Ecto neural progenitor cell (in vitro differentiated cells): ENCODE measurements around the gene SERPINE2.

Experiments
- DNase-seq: peaks from one replicate; pipeline ENCODE4 v3.0.0-alpha.2; 2018; ENCODE audit warnings: low spot score

SERPINE2 gene, protein sequence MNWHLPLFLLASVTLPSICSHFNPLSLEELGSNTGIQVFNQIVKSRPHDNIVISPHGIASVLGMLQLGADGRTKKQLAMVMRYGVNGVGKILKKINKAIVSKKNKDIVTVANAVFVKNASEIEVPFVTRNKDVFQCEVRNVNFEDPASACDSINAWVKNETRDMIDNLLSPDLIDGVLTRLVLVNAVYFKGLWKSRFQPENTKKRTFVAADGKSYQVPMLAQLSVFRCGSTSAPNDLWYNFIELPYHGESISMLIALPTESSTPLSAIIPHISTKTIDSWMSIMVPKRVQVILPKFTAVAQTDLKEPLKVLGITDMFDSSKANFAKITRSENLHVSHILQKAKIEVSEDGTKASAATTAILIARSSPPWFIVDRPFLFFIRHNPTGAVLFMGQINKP

DNA sequence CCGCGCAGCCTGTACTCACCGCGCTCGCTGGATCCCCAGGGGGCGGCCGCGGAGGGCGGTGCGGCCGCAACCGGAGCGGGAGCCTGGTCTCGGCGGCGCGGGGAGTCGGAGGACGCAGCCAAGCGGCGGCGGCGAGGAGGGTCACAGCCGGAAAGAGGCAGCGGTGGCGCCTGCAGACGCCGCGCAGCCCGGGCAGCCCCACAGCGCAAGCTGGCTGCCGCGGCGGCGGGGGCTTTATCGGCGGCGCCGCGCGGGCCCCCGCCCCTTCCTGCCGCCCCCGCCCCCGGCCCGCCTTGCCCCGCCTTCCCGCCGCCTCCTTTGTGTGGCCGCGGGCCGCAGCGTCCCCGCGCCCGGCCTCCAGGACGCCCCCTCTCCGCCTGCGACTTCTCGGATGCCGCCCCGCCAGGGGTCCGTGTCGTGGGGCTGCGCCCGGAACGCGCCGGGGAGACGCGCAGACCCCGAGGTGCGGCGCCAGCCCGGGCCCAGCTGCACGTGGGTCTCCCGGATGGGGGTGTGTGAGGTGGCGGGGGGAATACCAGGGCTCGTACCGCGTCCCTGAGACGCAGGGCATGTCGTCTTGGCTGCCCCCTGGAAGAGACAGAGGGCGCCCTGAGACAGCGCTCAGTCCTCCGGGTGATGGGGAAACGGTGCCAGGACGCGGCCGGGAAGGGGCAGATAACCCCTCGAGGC is at the start of gene SERPINE2:
Gene SERPINE2 (minus strand): TSS at position 207 of the 690 bp plus-strand sequence. CDS start 37,386 bp downstream, outside the sequence.
- DNase-seq, result peak; percentile 85

DNA sequence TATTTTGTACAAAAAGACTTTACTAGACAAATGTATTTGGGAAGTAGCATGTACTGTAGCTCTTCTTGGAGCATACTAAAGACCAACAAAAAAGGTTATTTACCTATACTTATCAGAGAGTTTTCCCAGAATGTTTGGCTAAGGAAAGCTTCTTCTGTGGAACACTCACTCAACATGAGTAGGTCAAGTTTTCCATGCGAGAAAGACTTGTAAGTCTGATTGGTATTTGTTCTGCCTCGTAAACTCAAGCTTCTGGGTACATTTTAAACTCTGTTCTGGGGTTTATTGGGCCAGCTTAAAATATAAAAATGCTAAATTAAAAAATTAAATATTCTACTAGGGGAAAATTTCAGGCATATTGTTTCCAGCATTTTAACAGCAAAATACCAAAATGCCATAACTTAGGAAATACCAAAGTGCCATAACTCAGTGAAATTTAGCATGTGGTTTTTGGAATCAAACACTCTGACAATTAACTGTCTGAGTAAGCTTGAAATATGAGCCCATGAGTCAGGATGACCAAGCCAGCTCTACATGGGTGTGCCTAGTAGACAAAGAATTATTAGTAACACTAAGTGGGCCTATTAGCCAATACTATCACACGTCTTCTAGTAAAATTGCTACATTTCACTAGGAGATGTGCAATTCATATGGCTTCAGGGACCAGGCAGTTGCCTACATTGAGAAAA is 47.3 kb upstream of the SERPINE2 start:
- no peak for DNase-seq

DNA sequence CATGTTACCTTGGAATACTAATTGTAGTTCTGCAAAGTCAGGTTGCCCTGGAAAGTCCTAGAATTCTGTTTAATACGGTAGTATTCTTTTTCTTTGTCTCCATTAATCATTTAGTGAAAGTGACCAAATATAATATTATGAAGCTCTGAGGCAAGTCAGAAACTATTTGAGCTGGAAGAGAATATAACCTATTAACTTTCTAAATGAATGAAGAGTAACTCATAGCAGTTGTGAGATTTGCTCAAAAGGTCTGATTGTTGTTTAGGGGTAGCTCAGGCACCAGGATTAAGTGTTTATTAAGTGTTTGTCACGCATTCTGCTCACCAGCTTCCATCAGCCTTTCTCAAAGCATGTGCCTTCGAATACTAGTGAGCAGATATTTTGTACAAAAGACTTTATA is 46.7 kb upstream of the SERPINE2 start:
- no peak for DNase-seq

DNA sequence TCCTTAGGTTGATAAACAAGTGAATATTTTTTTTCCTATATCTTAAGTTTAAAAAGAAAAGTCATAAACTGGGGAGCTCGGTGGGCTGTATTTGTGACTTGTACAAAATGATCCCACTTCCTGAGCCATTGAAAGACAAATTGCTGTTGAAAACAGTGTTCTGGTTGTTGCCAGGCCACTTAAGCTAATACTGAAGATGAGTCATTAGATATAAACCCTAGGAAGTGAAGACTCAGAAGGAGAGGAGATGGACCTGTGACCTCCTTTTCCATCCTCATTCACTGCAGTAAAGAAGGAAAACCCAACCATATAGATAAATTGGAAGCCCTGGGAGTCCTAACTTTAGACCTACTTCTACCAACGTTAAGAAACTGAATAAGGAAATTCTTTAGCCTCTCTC is 46.2 kb upstream of the SERPINE2 start:
- no peak for DNase-seq

DNA sequence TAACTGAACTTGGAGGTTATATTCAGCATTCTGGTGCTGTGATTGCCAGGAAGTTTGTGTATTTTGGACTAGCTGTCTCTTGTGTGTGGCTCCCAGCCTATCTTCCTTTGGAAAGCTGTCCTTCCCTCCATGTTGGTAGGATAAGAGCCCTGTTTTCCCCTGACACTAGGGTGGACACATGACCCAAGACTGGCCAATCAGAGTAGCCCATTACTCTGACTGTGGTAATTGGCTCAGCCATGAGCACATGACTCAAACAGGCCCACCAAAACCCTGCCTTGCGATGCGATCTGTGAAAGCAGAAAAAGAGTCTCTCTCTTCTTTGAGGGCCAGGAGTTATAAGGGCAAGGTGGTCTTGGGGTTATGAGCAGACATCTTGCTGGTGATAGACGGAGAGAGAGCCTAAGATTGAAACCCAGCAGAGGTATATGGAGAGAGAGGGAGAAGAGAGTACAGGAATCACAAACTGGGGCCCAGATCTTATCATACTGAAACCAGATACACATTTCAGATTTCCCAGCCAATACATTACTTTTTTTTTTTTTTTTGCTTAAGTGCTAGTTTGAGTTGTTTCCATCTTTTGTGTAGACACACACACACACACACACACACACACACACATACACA is 45.3 kb upstream of the SERPINE2 start:
- no peak for DNase-seq

DNA sequence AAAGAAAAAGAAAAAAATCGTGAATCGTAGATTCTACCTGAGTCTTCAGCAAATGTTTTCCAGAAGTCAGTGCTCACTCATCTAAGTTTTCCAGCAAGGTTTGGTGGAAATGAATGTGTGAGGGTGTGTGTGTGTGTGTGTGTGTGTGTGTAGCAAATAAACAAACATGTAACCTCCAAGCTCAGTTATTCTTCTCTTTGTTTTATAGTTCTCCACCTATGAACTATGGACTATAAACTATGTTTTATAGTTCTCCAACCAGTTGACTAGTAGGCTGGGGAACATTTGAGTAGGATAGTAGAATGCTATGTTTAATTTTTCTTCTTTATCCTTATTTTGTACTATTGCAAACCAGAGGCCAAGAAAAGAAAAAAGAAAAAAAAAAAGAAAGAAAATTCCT is 44.6 kb upstream of the SERPINE2 start:
- no peak for DNase-seq

DNA sequence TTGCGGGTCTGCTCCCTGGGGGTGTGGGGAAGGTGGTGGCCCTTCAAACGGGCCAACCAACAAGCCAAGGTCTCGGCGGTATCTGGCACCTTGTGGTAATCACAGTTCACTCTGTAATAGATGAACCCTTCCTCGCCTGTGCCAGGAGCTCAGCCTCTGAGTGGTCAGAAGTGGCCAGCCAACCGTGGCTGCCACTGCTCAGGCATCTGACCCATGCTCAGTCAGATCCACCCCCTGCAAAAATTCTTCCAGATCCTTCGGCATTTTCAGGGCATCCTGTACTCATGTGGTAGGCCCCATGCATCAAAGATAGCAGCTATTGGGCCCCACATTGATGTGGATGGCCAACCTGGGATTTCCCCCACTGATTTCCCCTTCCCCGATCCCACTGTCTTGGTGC is 39.6 kb upstream of the SERPINE2 start:
- DNase-seq, result no peak

DNA sequence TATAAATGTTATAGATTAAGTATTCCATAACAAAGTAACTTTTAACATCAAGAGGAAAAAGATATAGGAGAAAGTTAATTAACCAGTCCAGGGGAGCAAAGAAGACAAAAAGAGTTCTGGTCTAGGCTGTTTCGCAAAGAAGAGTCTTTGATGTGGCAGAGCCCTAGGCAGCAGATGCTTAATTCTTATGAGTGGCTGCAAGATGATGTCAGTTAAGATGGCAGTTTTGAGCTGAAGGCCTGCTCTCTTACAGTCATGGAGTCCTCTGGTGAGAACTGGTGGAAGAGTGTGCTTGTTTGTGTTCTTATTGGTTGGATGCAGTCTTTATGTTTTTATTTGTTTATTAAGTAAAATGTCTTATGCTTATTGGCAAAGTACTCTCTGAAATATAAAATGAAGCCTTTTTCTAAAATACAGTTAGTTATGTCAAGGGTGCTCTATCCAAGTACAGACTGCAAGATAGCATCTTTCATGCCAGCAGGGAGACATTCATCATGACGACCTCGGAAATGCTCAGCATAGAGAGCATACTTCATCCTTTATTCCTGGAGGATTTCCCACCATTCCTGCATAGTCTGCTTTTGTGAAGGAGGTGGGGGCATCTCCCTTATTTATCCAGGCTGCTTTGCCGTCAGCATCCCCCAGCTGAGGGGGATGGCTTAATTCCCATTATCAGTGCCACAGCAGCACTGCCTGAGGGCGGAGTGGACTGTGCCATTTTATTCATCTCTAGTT is 38.9 kb upstream of the SERPINE2 start:
- DNase-seq, result no peak

DNA sequence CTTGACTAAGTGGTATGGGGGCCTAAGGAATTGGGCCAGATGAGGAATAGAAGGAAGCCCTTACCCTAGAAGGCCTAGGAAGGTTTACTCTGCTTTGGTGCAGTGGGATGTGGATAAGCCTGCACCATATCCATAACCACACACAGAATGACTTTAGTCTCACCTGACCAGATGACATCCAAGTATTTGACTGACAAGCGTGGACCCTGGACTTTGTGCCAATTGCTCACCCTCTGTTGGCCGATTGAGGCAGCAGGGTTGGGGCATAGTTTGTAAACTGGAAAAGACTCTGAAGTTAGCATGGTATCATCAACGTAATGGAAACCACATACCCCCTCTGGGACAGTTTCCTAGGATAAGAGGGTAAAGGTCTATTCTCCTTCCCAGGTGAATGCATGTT is 36.5 kb upstream of the SERPINE2 start:
- no peak for DNase-seq

DNA sequence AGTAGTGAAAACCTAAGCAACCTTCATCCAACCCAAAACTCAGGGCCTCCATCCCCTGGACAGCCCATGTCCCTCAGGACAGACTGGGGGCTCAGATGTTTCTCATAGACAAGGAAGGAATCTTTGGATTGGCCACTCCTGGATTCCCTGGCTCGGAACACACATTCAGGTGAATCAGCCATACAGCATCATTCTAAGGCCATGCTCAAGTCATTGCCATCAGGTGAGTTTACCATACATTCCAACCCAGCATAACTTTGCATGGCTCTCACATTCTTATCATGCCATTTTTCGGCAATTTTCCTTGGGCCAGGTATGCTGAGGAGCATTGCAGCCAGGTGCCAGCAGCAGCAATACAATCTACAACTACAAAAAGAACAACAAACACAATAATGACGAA is 34.6 kb upstream of the SERPINE2 start:
- DNase-seq, result no peak

DNA sequence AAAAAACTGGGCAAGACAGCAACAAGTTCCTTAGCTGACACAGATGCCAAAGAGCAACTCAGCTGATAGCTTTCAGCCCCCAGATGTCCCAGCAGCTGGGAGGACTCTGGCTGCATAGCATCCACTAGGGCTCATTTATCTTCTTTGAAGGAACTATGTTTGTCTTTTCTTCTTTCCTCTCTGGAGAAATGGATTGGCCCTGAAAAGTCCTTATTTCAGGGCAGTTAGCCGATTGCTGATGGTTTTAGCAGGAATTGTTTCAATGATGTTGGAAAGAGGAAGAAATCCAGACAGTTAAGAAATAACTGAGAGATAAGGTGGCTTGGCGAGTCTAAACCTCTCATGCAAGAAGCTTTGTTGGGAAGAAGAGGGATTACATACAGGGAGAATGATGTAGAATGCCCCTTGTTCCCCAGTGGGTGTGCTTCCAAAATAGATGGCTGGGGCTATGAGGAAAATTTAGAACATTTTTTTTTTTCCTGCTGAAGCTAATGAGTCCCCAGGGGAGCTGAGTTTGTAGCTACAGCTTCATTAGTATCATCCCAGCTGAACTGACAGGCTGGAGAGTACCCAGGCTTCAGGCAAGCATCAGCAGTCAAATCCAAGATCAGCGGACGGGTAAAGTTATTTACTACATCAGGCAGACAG is 33.6 kb upstream of the SERPINE2 start:
- no peak for DNase-seq

DNA sequence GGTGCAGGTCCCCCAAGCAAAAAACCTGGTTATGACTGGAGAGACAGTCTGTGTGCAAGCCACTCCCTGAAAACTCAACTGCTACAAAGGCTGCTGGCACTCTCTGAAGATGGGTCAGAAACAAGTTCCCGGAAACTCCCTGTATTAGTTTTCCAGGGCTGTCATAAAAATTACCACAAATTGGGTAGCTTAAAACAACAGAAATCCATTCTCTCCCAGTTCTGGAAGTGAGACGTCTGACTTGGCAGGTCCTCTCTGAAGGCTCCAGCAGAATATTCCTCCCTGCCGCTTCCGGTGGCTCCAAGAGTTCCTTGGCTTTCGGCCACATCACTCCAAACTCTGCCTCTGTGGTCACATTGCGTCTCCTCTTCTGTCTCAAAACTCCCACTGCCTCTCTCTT is 30.1 kb upstream of the SERPINE2 start:
- no peak for DNase-seq

DNA sequence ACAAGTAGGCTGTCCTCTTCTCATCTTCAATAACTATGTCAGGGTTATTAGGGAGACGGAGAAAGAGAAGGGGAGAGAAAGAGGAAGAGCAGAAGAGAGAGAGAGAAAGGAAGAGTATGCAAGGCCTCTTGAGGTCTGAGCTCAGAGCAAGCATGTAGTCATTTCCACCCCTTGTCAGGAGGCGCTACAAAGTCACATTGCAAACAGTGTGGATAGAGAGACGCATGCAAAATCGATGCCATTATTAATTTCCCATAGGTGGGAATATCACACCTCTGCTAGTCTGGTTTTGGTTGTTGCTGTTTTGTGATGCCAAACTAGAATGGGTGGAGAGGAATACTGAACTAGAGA is 24.2 kb upstream of the SERPINE2 start:
- DNase-seq, result no peak

DNA sequence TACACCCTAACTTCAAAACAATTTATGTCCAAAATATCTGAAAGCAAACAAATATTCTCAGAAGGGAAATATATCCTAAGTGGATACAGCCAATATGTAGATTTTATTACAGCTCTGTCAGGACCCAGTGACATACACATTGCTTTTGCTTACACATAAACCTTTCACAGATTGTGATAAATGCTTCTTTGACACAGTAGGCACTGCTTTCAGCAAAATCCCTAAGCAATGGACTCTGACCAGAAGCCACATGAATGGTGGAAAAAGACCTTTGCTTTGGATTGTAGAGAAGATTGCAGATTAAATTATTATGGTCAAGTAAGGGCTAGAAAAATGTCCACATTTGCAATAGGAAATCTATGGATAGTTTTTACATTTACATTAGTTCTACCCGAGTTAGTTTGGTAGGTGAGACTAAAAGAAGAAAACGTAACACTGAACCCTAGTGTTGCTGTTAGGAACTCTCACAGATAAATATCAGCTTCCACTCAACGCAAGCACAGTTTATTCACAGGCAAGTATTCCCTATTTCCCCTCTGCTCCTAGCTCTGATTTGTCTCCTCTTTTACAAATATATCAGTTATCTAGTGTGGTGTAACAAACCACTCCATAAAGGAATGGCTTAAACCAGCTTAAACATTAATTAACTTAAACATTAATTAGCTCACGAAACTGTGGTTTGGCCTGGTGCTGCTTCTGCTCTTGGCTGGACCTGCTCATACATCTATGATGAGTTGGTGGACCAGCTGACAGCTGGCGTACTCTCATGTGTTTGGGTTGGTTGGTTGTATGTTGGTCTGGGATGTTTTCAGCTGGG is 23.6 kb upstream of the SERPINE2 start:
- DNase-seq, result no peak

DNA sequence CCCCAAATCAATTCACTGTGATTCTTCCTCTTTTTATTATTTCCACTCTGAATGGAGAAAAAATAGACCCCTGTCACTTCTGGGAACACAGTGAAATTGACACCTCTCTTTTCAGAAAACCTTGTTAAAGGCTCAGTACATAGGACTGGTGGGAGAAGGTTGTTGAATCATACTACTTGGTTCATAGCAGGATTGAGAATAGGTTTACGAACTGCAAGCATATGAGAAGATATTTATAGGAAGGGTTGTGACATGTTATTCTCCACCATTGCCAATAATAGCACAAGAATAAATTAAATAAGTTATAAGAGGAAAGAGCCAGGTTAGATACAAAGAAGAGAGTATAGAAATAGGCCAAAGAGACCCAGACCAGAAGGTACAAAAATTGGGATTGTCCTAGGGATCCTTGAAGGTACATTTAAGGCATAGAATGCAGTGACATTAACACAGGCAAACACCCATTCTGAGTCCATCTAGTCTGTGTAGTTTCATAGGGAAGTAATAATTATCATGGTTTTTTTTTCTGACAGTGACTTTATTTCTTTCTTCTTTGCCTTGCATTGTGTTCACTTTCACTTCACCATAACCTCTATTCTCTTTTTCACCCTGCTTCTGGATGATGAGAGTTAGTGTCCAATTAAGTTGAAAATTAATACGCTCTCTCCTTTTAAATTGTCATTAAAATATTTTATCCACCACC is 21.8 kb upstream of the SERPINE2 start:
- no peak for DNase-seq

DNA sequence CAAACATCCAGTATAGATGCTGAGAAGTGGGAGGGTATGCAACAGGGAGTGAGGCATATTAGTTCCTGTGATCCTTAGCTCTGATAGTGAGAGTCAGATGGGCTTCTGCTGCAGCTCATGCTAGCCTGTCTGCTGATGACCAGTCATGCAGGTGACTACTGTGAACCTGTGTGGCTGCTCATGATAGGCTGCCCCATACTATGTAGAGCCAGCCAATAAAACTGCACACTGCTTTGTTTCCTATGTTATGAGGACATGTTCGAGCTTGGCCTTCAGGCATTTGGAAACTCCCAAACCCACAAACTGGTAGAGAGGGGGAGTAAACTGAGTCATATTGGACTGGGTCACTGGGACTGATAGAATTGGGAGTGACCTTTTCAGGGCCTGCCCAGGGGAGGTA is 20.1 kb upstream of the SERPINE2 start:
- no peak for DNase-seq

DNA sequence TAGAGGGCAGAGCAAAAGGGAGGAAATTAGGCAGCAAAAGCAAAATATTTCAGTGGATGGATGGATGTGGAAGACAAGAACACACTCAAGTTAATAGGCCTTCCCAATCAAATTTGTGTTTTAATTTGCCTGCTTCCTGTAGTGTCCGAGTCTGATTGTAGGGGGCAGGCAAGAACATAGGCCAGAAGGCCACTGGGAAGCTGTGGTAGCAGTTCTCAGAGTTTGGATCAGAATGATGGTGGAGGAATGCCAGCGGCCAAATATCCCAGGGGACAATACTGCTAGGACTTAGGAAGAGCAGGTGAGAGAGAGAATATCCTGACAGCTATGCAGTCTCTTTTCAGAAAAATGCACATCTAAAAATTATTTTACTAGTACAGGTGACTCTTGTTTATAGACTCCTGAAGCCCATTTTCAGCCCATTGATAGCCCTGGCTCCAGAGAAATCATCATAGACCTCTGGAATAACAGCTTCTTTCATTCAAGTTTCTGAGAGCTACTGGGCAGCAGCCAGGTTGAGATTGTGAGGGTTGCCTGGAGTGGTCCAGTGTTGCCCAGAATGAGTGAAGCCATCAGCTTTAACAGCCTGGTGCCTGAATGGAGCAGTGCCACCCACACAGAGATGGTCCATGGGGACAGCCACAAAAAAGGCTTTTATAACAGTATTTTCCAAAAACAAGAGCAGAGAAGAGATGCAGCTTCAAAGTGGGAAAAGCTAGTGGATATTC is 19.1 kb upstream of the SERPINE2 start:
- DNase-seq, result no peak

DNA sequence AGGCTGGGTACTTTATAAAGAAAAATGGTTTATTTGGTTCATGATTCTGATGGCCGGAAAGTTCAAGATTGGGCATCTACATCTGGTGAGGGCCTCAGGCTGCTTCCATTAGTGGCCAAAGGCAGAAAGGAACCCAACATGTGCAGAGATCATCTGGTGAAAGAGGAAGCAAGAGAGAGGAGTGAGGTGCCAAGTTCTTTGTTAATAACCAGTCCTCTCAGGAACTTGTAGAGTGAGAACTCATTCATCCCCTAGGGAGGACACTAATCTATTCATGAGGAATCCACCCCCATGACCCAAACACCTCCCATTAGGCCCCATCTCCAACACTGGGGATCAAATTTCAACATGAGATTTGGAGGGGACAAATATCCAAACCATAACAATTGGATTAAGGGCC is 17.8 kb upstream of the SERPINE2 start:
- DNase-seq, result no peak

DNA sequence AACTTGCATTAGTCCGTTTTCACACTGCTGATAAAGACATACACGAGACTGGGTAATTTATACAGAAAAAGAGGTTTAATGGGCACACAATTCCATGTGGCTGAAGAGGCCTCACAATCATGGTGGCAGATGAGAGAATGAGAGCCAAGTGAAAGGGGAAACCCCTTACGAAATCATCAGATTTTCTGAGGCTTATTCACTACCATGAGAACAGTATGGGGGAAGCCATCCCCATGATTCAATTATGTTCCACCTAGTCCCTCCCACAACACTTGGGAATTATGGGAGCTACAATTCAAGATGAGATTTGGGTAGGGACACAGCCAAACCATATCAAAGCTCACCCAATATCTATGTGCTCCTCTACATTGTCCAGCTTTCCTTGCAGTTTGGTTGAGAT is 16.0 kb upstream of the SERPINE2 start:
- DNase-seq, result no peak
